ENCODE results near the gene ZNF138. TPM values are rescaled to one million over a fixed set of nuclear protein-coding genes. Genes with fewer than 3 reads are reported as not detected.

The ZNF138 gene
- total RNA-seq, 1 experiment from 2014 or later: 9.2 TPM

- Histone ChIP-seq H3K27me3 (replicated peaks; ENCODE audit: insufficient read depth, low read depth, low read length, poor library complexity) (no peaks in the 10 kb centered on the region), H3K9me3 (ENCODE audit: low read depth, low read length, poor library complexity, severe bottlenecking) (no peaks in the 10 kb centered on the region), H3K4me3 (ENCODE audit: low read depth, low read length, poor library complexity, severe bottlenecking) (no peak overlapping the region), H3K36me3 (ENCODE audit: insufficient read depth, low read length, poor library complexity, severe bottlenecking) (no peaks in the 10 kb centered on the region), H3K27ac (ENCODE audit: low read depth, low read length, poor library complexity, severe bottlenecking) (no peak overlapping the region), H3K4me1 (ENCODE audit: insufficient read depth, low read length, poor library complexity, severe bottlenecking) (no peaks in the 10 kb centered on the region)
- intact Hi-C loops (cut with micrococcal nuclease; ENCODE audit: unreplicated experiment): loop anchor here (10.0 kb wide), 1 partner anchor 57 kb away; no protein-coding TSS in a partner anchor
- TF ChIP-seq CTCF (conservative IDR thresholded peaks at IDR 0.05; ENCODE audit: low read depth, low read length) (no peak), EZH2 (IDR thresholded peaks at IDR 0.05; ENCODE audit: borderline replicate concordance, low read depth, low read length, poor library complexity, severe bottlenecking) (no peak)
- no peak for DNase-seq (ENCODE audit: low spot score)
- CTCF ChIA-PET: no interaction called here
- no TSS peak for BruUV-seq (replicated peaks)
- POLR2A ChIA-PET (ENCODE audit: low non-redundant PET): no interaction called here
Observed at GRCh38 chr7:64881461-64882287, 87.4 kb downstream of the ZNF138 start.

GRCh38 chr7:64882341-64883112, 88.3 kb downstream of the ZNF138 start:
- peak overlapping the region; percentile 28 for H3K4me3 ChIP-seq (ENCODE audit: low read depth, low read length, poor library complexity, severe bottlenecking)
- TF ChIP-seq EZH2 (IDR thresholded peaks at IDR 0.05; ENCODE audit: borderline replicate concordance, low read depth, low read length, poor library complexity, severe bottlenecking): no peak
- TF ChIP-seq CTCF (conservative IDR thresholded peaks at IDR 0.05; ENCODE audit: low read depth, low read length): no peak
- H3K27me3 ChIP-seq (replicated peaks; ENCODE audit: insufficient read depth, low read depth, low read length, poor library complexity): no peaks in the 10 kb centered on the region
- ChIA-PET POLR2A (ENCODE audit: low non-redundant PET) (no interaction called here), CTCF (no interaction called here)
- H3K36me3 ChIP-seq (ENCODE audit: insufficient read depth, low read length, poor library complexity, severe bottlenecking): no peaks in the 10 kb centered on the region
- H3K4me1 ChIP-seq (ENCODE audit: insufficient read depth, low read length, poor library complexity, severe bottlenecking): no peaks in the 10 kb centered on the region
- H3K9me3 ChIP-seq (ENCODE audit: low read depth, low read length, poor library complexity, severe bottlenecking): no peaks in the 10 kb centered on the region
- DNase-seq (ENCODE audit: low spot score): peak; percentile 62
- no TSS peak for BruUV-seq (replicated peaks)
- H3K27ac ChIP-seq (ENCODE audit: low read depth, low read length, poor library complexity, severe bottlenecking): no peak overlapping the region
- intact Hi-C loops (cut with micrococcal nuclease; ENCODE audit: unreplicated experiment): loop anchor here (10.0 kb wide), 1 partner anchor 58 kb away; no protein-coding TSS in a partner anchor

Other genes starting within 250 kb of the ZNF138 start
- 10.2 and 13.0 TPM in 2 replicates for gene ZNF680, start 231.4 kb upstream of the ZNF138 start, total RNA-seq (2021)
- gene ZNF107, start 128.3 kb upstream of the ZNF138 start, total RNA-seq (2021): 8.3 and 9.8 TPM in 2 replicates
- 10.1 and 11.5 TPM in 2 replicates for gene ZNF273, start 108.8 kb downstream of the ZNF138 start, total RNA-seq (2021)
- gene ZNF117, start 196.6 kb downstream of the ZNF138 start, total RNA-seq (2021): 8.2 and 8.4 TPM in 2 replicates
- 14.7 and 18.5 TPM in 2 replicates for gene ERV3-1, start 212.3 kb downstream of the ZNF138 start, total RNA-seq (2021)